ENCODE measurements around the gene POLR2B. TPM values are rescaled to one million over a fixed set of nuclear protein-coding genes. Genes with fewer than 3 reads are reported as not detected.

Gene POLR2B
- total RNA-seq, 1 experiment from 2014 or later: 108 TPM

GRCh38 chr4:57061395-57061794 is 82.7 kb downstream of the POLR2B start:
- H3K36me3 Mint-ChIP-seq (ENCODE audit: insufficient read depth in 1 of 3, low read depth in 3 of 3): no peaks in the 10 kb centered on the region
- no peak for TF ChIP-seq CTCF (conservative IDR thresholded peaks at IDR 0.05)
- H3K27ac Mint-ChIP-seq: no peak overlapping the region
- Histone ChIP-seq H3K18ac (ENCODE audit: insufficient read length, low read depth, low read length) (no peak overlapping the region), H4K20me1 (ENCODE audit: control insufficient read depth, insufficient read depth, insufficient read length) (no peaks in the 10 kb centered on the region), H3K27ac (ENCODE audit: insufficient read length, low read depth, low read length) (no peak overlapping the region), H2BK12ac (ENCODE audit: insufficient read length, low read depth, low read length) (no peak overlapping the region), H3K4me1 (ENCODE audit: insufficient read depth, low read length) (no peaks in the 10 kb centered on the region), H2AFZ (ENCODE audit: low read length) (no peak overlapping the region), H3K4me2 (ENCODE audit: insufficient read depth, insufficient read length, low read length) (no peak overlapping the region), H3K4ac (ENCODE audit: low read depth, low read length) (no peak overlapping the region), H3K14ac (ENCODE audit: insufficient read depth, low read length) (no peak overlapping the region), H3T11ph (ENCODE audit: low read length) (no peak overlapping the region), H3K9ac (ENCODE audit: extremely low read depth, insufficient read length, low read length) (no peak overlapping the region), H4K91ac (ENCODE audit: insufficient read length, low read depth, low read length) (no peak overlapping the region), H2BK5ac (ENCODE audit: insufficient read length, low read length) (no peak overlapping the region), H3K9me3 (ENCODE audit: control insufficient read depth, low read depth, low read length) (no peaks in the 10 kb centered on the region), H4K5ac (ENCODE audit: insufficient read length, low read depth, low read length) (no peak overlapping the region), H3K23ac (ENCODE audit: insufficient read length, low read depth, low read length) (no peak overlapping the region), H2AK5ac (ENCODE audit: insufficient read length, low read length) (no peak overlapping the region), H2BK120ac (ENCODE audit: low read depth, low read length, poor library complexity, severe bottlenecking) (no peak overlapping the region), H3K23me2 (ENCODE audit: insufficient read length, low read depth, low read length, poor library complexity, severe bottlenecking) (no peaks in the 10 kb centered on the region), H2BK15ac (ENCODE audit: low read depth, low read length) (no peak overlapping the region), H4K8ac (replicated peaks; ENCODE audit: insufficient read length, low read depth, low read length) (no peak overlapping the region), H3K79me2 (ENCODE audit: insufficient read depth, low read length) (no peaks in the 10 kb centered on the region), H3K79me1 (ENCODE audit: insufficient read depth, low read depth, low read length, poor library complexity, severe bottlenecking) (no peaks in the 10 kb centered on the region), H3K56ac (ENCODE audit: insufficient read length, low read depth, low read length) (no peak overlapping the region), H3K27me3 (ENCODE audit: insufficient read depth, low read length) (no peaks in the 10 kb centered on the region), H2BK20ac (ENCODE audit: low read depth, low read length, poor library complexity, severe bottlenecking) (no peak overlapping the region)
- H3K9me3 Mint-ChIP-seq: no peaks in the 10 kb centered on the region
- no CpG with 5 or more reads among the region's 5 CpGs for WGBS (ENCODE audit: extremely low coverage, insufficient read length, low lambda C conversion rate)
- peaks cover 2% of the 10 kb centered on the region; the same call in 1 of the 2 replicates for H3K27me3 Mint-ChIP-seq (ENCODE audit: low read depth)
- no peak for DNase-seq
- H3K4me3 Mint-ChIP-seq: no peak overlapping the region
- H3K4me1 Mint-ChIP-seq: peaks cover 2% of the 10 kb centered on the region in 2 experiments; a peak in 3 of 4 replicates

All from H9 (cell line).